Left colon (tissue), 2 donors: ENCODE measurements around the gene ADGRG2. TPM values are rescaled to one million over a fixed set of nuclear protein-coding genes. Genes with fewer than 3 reads are reported as not detected.
"Not testable (repeated sequence)": the region's sequence is repeated elsewhere in the genome, so short reads cannot be mapped to it uniquely, and the experiment has no call there.

Source experiments
- ATAC-seq: fragments of 200-7000 bp; cut with Tn5 transposase; one replicate; pipeline ENCODE4 v1.9.1; 2020; ENCODE audit warnings: mild to moderate bottlenecking, moderate library complexity
- DNase-seq, 2 donors: peaks; one replicate each; pipeline ENCODE4 v3.0.0-alpha.2; 2020
- intact Hi-C, 2 donors: fragments of 100-400 bp; cut with DNase I in 1 of 2; cut with micrococcal nuclease in 1 of 2; formaldehyde crosslinking; loops; one replicate each; pipeline versions ENCODE4 v1.11.2 to v1.14.0; 2022; cut with DNase I, micrococcal nuclease
- total RNA-seq, 2 donors: library from RNA; stranded (reverse); fragmentation: NEBNext Ultra II Directional; extraction: Animal tissue kit (Norgen Biotek cat#: 25700); gene quantifications; one replicate each; pipeline ENCODE4 v1.2.1, GENCODE V29; 2021
- donor health status: DM: no; HTN: no; CAD: no.
- donor health status: DM: yes; HTN: yes; CAD: no.

ADGRG2 gene
- total RNA-seq, 2 donors from 2014 or later, result 0.34 to 0.45 TPM

- no peak for DNase-seq
- no peak for ATAC-seq
- intact Hi-C loops, result no loop called here
These were observed 32.7 kb downstream of the ADGRG2 start for GRCh38 chrX:19089555-19090040.

- no peak for ATAC-seq
- intact Hi-C loops, result no loop called here
These were observed 36.0 kb downstream of the ADGRG2 start for GRCh38 chrX:19086102-19086772.

DNA sequence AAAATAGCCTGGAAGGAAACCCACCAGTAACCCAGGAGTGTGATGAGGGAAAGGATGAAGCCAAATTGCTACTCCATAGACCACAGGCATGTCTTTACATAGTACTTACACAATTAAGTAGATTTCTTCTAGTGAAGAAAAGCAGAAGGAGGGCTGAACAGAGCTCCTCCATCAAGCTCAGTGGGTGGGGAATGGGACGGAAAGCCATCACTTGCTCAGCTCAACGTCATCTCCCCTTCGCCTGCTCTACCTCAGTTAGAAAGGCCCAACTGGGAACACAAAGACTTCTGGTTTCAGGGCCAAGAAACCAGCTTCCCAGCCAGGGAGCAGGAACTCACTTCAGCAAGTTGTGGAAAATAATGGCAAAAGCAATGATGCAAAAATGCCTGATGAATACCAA, 36.6 kb downstream of the ADGRG2 start:
- no peak for ATAC-seq
- intact Hi-C loops, result no loop called here
- DNase-seq, result no peak

More at GRCh38 chrX:19086102-19086772, 36.0 kb downstream of the ADGRG2 start:
- no peak for DNase-seq

- intact Hi-C loops, result no loop called here
- DNase-seq (no peak), ATAC-seq (no peak)
These were observed 46.5 kb downstream of the ADGRG2 start for GRCh38 chrX:19075754-19076153.

DNA sequence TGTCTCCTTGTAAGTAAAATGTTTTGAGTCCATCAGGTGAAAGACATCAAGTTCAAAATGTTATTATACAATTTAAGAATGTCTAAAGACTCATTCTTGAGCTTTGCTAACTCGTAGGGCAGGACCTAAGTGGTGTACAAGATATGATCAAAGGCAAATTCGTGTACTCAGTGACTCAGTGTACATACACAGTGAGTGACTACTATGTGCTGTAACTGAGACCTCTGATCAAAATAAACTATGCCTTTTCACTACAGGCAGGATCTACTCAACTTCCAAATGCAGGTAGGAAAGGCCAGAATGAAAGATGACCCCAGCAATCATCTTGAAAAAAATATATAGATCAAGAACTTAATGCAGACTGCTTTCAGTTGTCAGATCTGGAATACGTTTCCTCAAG, 49.9 kb downstream of the ADGRG2 start:
- no peak for DNase-seq
- no peak for ATAC-seq
- intact Hi-C loops, result no loop called here

GRCh38 chrX:19070555-19070994, 51.7 kb downstream of the ADGRG2 start:
- no peak for DNase-seq
- intact Hi-C loops, result no loop called here
- ATAC-seq, result no peak

DNA sequence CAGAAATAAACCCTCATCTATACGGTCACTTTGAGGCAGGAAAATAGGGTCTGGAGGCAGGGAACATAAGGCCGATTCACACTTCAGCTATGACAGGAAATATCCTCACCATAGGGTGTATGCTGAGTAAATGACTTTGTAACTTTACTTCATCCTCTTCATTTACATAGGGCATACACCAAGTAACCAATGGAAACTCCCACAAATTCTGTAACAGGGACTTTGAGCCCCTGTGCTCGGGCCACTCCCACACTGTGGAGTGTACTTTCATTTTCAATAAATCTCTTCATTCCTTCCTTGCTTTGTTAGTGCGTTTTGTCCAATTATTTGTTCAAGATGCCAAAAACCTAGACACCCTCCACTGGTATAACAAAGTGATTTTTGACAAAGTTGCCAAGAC, 55.3 kb downstream of the ADGRG2 start:
- intact Hi-C loops, DNase-seq: not testable (repeated sequence)
- ATAC-seq, result peak; percentile 92

GRCh38 chrX:19065535-19065934, 56.7 kb downstream of the ADGRG2 start:
- ATAC-seq, result no peak
- no peak for DNase-seq
- intact Hi-C loops, result no loop called here

DNA sequence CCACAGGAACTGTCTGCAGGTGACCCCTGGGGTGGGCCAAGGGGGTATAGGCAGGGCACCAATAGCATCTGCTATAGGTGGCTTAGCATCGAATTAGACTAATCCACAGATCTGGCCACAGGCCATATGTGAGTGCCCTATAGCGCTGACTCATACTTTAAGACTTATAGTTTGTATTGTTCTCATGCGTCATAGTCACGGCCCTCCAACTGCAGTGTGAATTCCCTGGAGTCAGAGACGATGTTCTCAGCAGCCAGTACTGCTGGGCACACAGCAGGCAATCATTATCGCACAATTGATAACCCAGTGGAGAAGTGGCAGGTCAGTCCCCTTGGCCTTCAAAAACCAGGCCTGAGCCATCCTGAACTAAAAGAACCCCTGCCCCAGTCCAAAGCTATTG, 58.1 kb downstream of the ADGRG2 start:
- intact Hi-C loops, result no loop called here
- DNase-seq (no peak), ATAC-seq (no peak)

- intact Hi-C loops, result no loop called here
- DNase-seq, result no peak
- no peak for ATAC-seq
These were observed 59.2 kb downstream of the ADGRG2 start for GRCh38 chrX:19063030-19063429.

DNA sequence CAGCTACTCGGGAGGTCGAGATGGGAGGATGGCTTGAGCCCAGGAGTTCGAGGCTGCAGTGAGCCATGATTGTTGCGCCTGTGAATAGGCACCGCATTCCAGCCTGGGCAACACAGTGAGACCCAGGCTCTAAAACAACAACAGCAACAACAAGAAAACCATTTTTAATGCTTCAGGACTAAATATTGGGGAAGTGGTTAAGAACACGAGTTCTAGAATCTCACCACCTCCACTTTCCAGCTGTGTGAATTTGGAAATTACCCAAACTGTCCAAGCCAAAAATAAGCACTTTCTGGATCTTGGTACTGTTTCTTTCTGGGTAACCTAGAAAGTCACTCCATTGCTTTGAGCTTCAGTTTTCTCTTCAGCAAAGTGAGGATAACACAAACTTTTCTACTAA, 63.2 kb downstream of the ADGRG2 start:
- intact Hi-C loops, result no loop called here
- no peak for ATAC-seq
- no peak for DNase-seq

GRCh38 chrX:19057856-19058255, 64.4 kb downstream of the ADGRG2 start:
- DNase-seq (no peak), ATAC-seq (no peak)
- intact Hi-C loops, result no loop called here

DNA sequence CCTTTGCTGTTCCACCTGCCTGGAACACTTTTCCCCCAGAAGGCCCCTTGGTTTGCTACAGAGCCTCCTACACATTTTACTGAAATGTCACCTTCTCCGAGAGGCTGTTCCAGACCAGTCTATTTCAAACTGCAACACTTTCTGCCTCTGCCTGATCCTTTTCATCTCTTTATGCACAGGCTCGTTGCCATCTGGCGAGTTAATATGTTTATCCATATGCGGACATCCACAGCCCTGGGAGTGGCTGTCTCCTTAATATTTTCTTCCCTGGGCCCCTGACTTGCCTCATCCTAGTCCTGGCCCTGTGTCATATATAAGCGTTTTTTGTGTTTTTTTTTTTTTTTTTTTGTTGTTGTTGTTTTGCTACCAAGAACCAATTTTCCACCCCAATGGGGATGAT, 73.2 kb downstream of the ADGRG2 start:
- DNase-seq (no peak), ATAC-seq (no peak)
- intact Hi-C loops, result no loop called here

- no peak for ATAC-seq
- intact Hi-C loops, result no loop called here
- DNase-seq, result no peak
These were observed 75.7 kb downstream of the ADGRG2 start for GRCh38 chrX:19046343-19047215.

DNA sequence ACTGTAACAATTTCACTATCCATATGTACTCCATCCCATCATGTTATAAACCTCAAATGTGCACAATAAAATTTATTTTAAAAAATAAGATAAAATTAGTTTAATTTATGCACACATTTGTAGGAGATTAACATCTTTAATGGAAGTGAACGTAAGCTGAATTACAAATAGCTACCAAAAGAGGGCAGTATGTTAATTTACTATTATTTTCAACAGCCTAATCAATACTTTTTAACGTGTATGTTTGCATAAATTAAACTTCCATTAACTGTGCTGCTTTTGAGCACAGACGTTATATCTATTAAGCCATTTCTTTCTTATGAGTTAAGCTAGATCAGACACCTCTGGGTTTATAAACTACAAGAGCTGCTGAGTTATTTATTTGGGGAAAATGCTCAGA, 81.9 kb downstream of the ADGRG2 start:
- intact Hi-C loops, result no loop called here
- no peak for ATAC-seq
- DNase-seq, result no peak

- DNase-seq (no peak), ATAC-seq (no peak)
- intact Hi-C loops, result no loop called here
These were observed 88.2 kb downstream of the ADGRG2 start for GRCh38 chrX:19034025-19034424.

DNA sequence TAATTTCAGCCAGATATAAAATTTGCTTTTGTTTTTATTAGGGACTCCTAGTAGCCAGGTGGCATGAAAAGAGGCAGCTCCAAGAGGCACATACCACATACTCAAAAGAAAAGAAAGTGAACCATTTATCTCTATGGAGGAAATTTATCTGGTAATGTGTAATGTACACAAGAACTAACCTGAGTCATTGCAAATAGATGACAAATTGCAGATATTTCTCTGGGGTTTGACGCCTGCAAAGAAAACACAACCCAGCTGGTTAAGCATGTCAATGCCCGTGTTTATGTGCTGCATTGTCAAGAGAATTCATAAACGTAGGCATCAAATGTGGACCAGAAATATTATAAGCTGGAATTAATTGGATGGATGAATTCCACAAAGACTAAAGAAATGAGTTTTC, 91.5 kb downstream of the ADGRG2 start:
- intact Hi-C loops, result no loop called here
- DNase-seq (no peak), ATAC-seq (no peak)

DNA sequence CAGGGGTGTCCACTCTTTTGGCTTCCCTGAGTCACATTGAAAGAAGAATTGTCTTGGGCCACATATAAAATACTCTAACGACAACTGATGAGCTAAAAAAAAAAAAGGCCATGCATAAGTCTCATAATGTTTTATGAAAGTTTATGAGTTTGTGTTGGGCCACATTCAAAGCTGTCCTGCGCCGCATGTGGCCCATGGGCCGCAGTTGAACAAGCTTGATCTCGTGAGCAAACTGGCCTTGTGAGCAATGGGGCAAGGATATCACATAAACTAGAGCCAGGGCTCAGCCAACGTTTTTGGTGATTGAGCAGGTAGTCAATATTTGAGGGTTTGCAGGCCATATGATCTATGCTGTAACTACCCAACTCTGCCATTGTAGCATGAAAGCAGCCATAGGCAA, 93.7 kb downstream of the ADGRG2 start:
- DNase-seq (no peak), ATAC-seq (peak; percentile 48)

GRCh38 chrX:19024366-19024765, 97.9 kb downstream of the ADGRG2 start:
- intact Hi-C loops, result no loop called here
- no peak for DNase-seq
- ATAC-seq, result no peak

More for the DNA sequence above, 93.7 kb downstream of the ADGRG2 start:
- intact Hi-C loops, result no loop called here

DNA sequence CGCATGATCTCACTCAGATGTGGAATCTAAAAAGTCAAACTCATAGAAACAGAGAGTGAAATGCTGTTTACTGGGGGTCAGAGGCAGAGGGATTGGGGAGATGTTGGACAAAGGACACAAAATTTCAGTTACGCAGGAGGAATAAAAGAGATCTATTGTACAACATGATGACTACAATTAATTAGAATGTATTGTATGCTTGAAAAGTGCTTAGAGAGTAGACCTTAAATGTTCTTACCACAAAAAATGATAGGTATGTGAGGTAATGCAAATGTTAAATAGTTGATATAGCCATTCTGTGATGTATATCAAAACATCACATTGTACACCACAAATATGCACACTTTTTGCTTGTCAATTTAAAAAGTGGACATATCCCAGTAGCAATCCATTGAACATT, 102.3 kb downstream of the ADGRG2 start:
- intact Hi-C loops, result no loop called here
- no peak for DNase-seq
- no peak for ATAC-seq
